ENCODE measurements around the gene MORN1. TPM values are rescaled to one million over a fixed set of nuclear protein-coding genes. Genes with fewer than 3 reads are reported as not detected.

MORN1 gene
- total and polyA plus RNA-seq, 2 of the 4 experiments (the other 2 are of a cell fraction): 3.0 to 4.2 TPM

- Histone ChIP-seq H3K27me3 (ENCODE audit: control insufficient read depth, insufficient read depth, low read length) (no peaks in the 10 kb centered on the region), H4K20me1 (ENCODE audit: insufficient read depth, low read length) (no peaks in the 10 kb centered on the region; the same call in 1 of the 2 replicates), H3K27ac (ENCODE audit: insufficient read depth, low read length) (no peak overlapping the region), H3K9ac (ENCODE audit: low read depth, low read length) (no peak overlapping the region), H2BK15ac (ENCODE audit: low read depth, low read length) (no peak overlapping the region), H4K8ac (ENCODE audit: low read depth in 2 of 2, low read length in 2 of 2) (no peak overlapping the region), H3K9me3 (ENCODE audit: control insufficient read depth, insufficient read depth, low read length) (no peaks in the 10 kb centered on the region), H3K4me2 (ENCODE audit: low read depth, low read length) (no peak overlapping the region), H3K79me1 (ENCODE audit: low read depth in 1 of 2, low read length in 2 of 2) (no peaks in the 10 kb centered on the region), H2BK120ac (ENCODE audit: low read depth, low read length) (no peak overlapping the region), H2BK5ac (ENCODE audit: low read depth, low read length, poor library complexity, severe bottlenecking) (no peak overlapping the region), H3K18ac (ENCODE audit: low read depth, low read length) (no peak overlapping the region), H3K4me3 (ENCODE audit: insufficient read depth, low read depth, low read length) (no peak overlapping the region), H3K4ac (ENCODE audit: low read depth, low read length) (no peak overlapping the region), H3K4me1 (ENCODE audit: control insufficient read depth, insufficient read depth, low read length) (no peaks in the 10 kb centered on the region), H4K5ac (ENCODE audit: low read depth, low read length) (no peak overlapping the region), H2AFZ (replicated peaks; ENCODE audit: low read length, poor library complexity) (no peak overlapping the region), H3K36me3 (ENCODE audit: control insufficient read depth, insufficient read depth, low read length) (no peaks in the 10 kb centered on the region), H3K56ac (ENCODE audit: extremely low read depth, insufficient read depth, low read length) (no peak overlapping the region), H3K23ac (ENCODE audit: low read depth, low read length) (no peak overlapping the region), H2AK5ac (ENCODE audit: low read depth, low read length) (no peak overlapping the region), H3K9me1 (ENCODE audit: insufficient read depth, low read length) (no peaks in the 10 kb centered on the region), H3K14ac (replicated peaks; ENCODE audit: low read depth, low read length) (no peak overlapping the region), H2AK9ac (replicated peaks; ENCODE audit: low read depth, low read length, poor library complexity) (no peak overlapping the region), H4K91ac (ENCODE audit: insufficient read depth, low read depth, low read length) (no peak overlapping the region), H2BK20ac (ENCODE audit: low read depth, low read length) (no peak overlapping the region)
- CTCF ChIA-PET: interaction anchor here (1.2 kb wide), 1 partner anchor 181 kb away, joined by 4 read pairs; the partner anchor contains the start of gene FAAP20
- BruUV-seq (replicated peaks): no TSS peak
- DNase-seq: no peak
- POLR2A ChIA-PET (ENCODE audit: unreplicated experiment): no interaction called here
- in situ Hi-C loops (cut with MboI; ENCODE audit: low sequenced_read_pairs): no loop called here
- TF ChIP-seq MAZ (IDR thresholded peaks at IDR 0.05; ENCODE audit: borderline replicate concordance, low read depth, low read length): no peak
- TF ChIP-seq ELK1 (IDR thresholded peaks at IDR 0.05; ENCODE audit: borderline replicate concordance, low read depth, low read length): no peak
- 82% methylated on average over 6 of the region's 23 CpGs; no CpG with 5 or more reads in 1 of the 2 experiments for WGBS, 2 experiments (ENCODE audit: extremely low coverage in 2 of 2, insufficient read length in 1 of 2)
- no peak for ATAC-seq (ENCODE audit: low read depth)
- intact Hi-C loops (cut with micrococcal nuclease): no loop called here
- dilution Hi-C loops (cut with HindIII; ENCODE audit: low sequenced_read_pairs, unreplicated experiment): no loop called here
These were observed 15.1 kb downstream of the MORN1 start for GRCh38 chr1:2376261-2376741.

Data from IMR-90 (cell line).